NB4 (cell line): ENCODE measurements around the gene NDUFB2.
"Not testable (repeated sequence)": the region's sequence is repeated elsewhere in the genome, so short reads cannot be mapped to it uniquely, and the experiment has no call there.

ENCODE experiments used
- DNase-seq: peaks from one replicate; pipeline ENCODE4 v3.0.0; 2010; ENCODE audit warnings: low read depth
- H3K4me3 ChIP-seq: one replicate; pipeline ENCODE4 v1.5.1; 2011; ENCODE audit warnings: mild to moderate bottlenecking, low read depth, low read length, moderate library complexity
- CTCF ChIP-seq: IDR thresholded peaks from one replicate; pipeline ENCODE4 v1.5.1; 2012; ENCODE audit warnings: low read depth, low read length
- MYC ChIP-seq: IDR thresholded peaks from 2 replicates; pipeline ENCODE4 v1.6.1; 2011; ENCODE audit warnings: low read depth, low read length
- POLR2A ChIP-seq: IDR thresholded peaks from 2 replicates; pipeline ENCODE4 v1.6.1; 2011; ENCODE audit warnings: mild to moderate bottlenecking; ENCODE audit not compliant: insufficient read length; ENCODE audit errors: extremely low read depth
- TF ChIP-seq, protein P1 (sequence below): IDR thresholded peaks from 2 replicates; pipeline ENCODE4 v1.6.1; 2011; ENCODE audit warnings: low read depth, low read length

The NDUFB2 gene

GRCh38 chr7:140732416-140732815, 35.9 kb downstream of the NDUFB2 start:
- DNase-seq = no peak
- H3K4me3 ChIP-seq = no peak overlapping the region
- TF ChIP-seq POLR2A = no peak
- TF ChIP-seq CTCF = no peak
- no peak for TF ChIP-seq MYC
- TF ChIP-seq, protein P1, sequence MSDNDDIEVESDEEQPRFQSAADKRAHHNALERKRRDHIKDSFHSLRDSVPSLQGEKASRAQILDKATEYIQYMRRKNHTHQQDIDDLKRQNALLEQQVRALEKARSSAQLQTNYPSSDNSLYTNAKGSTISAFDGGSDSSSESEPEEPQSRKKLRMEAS = no peak

GRCh38 chr7:140734096-140734495, 37.6 kb downstream of the NDUFB2 start:
- no peak for DNase-seq
- no peak overlapping the region for H3K4me3 ChIP-seq
- TF ChIP-seq POLR2A (no peak), MYC (no peak), CTCF (no peak)
- TF ChIP-seq, protein P1 = no peak

GRCh38 chr7:140734729-140735128, 38.2 kb downstream of the NDUFB2 start:
- TF ChIP-seq MYC (no peak), CTCF (no peak), POLR2A (no peak)
- TF ChIP-seq, protein P1 = no peak
- no peak for DNase-seq

GRCh38 chr7:140738280-140738679, 41.8 kb downstream of the NDUFB2 start:
- TF ChIP-seq CTCF (no peak), MYC (no peak), POLR2A (no peak)
- TF ChIP-seq, protein P1 = no peak
- H3K4me3 ChIP-seq = no peak overlapping the region
- DNase-seq = no peak

More at GRCh38 chr7:140734729-140735128, 38.2 kb downstream of the NDUFB2 start:
- H3K4me3 ChIP-seq = no peak overlapping the region

DNA sequence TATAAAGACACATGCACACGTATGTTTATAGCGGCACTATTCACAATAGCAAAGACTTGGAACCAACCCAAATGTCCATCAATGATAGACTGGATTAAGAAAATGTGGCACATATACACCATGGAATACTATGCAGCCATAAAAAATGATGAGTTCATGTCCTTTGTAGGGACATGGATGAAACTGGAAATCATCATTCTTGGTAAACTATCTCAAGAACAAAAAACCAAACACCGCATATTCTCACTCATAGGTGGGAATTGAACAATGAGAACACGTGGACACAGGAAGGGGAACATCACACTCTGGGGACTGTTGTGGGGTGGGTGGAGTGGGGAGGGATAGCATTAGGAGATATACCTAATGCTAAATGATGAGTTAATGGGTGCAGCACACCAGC, 46.7 kb downstream of the NDUFB2 start:
- H3K4me3 ChIP-seq, DNase-seq: not testable (repeated sequence)

GRCh38 chr7:140744005-140744404, 47.5 kb downstream of the NDUFB2 start:
- DNase-seq = no peak
- H3K4me3 ChIP-seq = no peak overlapping the region
- TF ChIP-seq, protein P1 = no peak
- TF ChIP-seq MYC (no peak), POLR2A (no peak), CTCF (no peak)
